ENCODE measurements around the gene LSM12. TPM values are rescaled to one million over a fixed set of nuclear protein-coding genes. Genes with fewer than 3 reads are reported as not detected.
A peak's percentile ranks its signal among the peaks of the same experiment; 100 is the strongest.

LSM12 gene
- total RNA-seq, 1 donor from 2014 or later: 39.1 TPM

DNA sequence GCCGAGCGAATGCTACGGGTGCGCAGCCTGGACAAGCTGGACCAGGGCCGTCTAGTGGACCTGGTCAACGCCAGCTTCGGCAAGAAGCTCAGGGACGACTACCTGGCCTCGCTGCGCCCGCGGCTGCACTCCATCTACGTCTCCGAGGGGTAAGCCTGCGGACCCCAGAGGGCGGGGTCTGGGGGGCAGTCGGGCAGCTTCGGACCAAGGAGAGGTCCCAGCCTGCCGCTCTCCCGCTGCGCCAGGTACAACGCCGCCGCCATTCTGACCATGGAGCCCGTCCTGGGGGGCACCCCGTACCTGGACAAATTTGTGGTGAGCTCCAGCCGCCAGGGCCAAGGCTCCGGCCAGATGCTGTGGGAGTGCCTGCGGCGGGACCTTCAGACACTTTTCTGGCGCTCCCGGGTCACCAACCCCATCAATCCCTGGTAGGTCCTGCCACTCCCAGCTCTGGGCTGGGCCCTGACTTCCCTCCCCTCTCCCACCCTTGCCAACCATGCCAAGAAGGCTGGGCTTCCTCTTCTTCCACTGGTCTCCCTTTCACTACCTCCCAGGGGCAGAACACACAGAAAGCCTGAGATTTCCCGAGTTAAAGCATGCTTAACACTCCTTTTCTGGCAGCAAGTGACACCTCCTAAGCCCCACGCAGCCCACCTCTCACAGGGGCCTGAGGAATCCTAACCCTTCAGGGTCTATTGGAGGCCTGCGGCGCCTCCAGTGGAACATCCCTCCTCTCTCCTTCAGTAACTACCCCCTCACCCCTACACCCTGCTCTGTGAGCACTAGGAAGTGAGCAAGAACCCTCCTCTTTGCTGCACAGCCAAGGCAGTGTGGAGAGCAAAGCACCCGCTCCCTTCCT lies 58.9 kb downstream of the LSM12 start:
- Histone ChIP-seq H3K36me3 (peaks cover 27% of the 10 kb centered on the region), H3K4me3 (peak overlapping the region; percentile 58), H3K9me3 (no peaks in the 10 kb centered on the region), H3K4me1 (peaks cover 38% of the 10 kb centered on the region), H3K27me3 (ENCODE audit: low read depth) (peaks cover 23% of the 10 kb centered on the region), H3K27ac (peak overlapping the region; percentile 47)
- ATAC-seq: no peak
- intact Hi-C loops (cut with DNase I): no loop called here
- no peak for DNase-seq
- TF ChIP-seq, protein P1, sequence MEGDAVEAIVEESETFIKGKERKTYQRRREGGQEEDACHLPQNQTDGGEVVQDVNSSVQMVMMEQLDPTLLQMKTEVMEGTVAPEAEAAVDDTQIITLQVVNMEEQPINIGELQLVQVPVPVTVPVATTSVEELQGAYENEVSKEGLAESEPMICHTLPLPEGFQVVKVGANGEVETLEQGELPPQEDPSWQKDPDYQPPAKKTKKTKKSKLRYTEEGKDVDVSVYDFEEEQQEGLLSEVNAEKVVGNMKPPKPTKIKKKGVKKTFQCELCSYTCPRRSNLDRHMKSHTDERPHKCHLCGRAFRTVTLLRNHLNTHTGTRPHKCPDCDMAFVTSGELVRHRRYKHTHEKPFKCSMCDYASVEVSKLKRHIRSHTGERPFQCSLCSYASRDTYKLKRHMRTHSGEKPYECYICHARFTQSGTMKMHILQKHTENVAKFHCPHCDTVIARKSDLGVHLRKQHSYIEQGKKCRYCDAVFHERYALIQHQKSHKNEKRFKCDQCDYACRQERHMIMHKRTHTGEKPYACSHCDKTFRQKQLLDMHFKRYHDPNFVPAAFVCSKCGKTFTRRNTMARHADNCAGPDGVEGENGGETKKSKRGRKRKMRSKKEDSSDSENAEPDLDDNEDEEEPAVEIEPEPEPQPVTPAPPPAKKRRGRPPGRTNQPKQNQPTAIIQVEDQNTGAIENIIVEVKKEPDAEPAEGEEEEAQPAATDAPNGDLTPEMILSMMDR (IDR thresholded peaks at IDR 0.05): peak; percentile 4

GRCh38 chr17:44006598-44007345 lies 59.7 kb downstream of the LSM12 start:
- TF ChIP-seq, protein P1 (IDR thresholded peaks at IDR 0.05): peak; percentile 50
- H3K4me1 ChIP-seq: peaks cover 38% of the 10 kb centered on the region
- peaks cover 21% of the 10 kb centered on the region for H3K36me3 ChIP-seq
- peak overlapping the region; percentile 59 for H3K27ac ChIP-seq
- H3K4me3 ChIP-seq: peak overlapping the region; percentile 58
- intact Hi-C loops (cut with DNase I): no loop called here
- peaks cover 23% of the 10 kb centered on the region for H3K27me3 ChIP-seq (ENCODE audit: low read depth)
- DNase-seq (peak; percentile 100), ATAC-seq (peak; percentile 93 to 96)
- no peaks in the 10 kb centered on the region for H3K9me3 ChIP-seq

DNA sequence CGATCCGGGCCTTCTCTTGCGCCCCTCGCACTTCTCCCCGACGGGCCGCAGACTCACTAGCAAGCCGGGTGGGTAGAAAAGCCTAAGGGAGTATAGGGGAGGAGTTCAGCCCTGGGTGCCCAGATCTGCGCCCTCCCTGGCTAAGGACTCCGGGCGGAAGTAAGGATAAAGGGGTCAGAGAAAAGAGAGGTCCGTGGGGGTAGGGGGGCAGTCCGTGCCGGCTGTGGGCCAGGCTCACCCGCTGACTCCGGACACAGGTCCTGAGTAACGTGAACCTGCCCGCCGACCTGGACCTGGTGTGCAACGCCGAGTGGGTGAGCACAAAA lies 60.2 kb downstream of the LSM12 start:
- DNase-seq (no peak), ATAC-seq (peak; percentile 2 to 5)
- H3K4me1 ChIP-seq: peaks cover 38% of the 10 kb centered on the region
- peaks cover 16% of the 10 kb centered on the region for H3K36me3 ChIP-seq
- TF ChIP-seq, protein P1 (IDR thresholded peaks at IDR 0.05): no peak
- H3K27ac ChIP-seq: peak overlapping the region; percentile 59
- intact Hi-C loops (cut with DNase I): no loop called here
- H3K27me3 ChIP-seq (ENCODE audit: low read depth): peaks cover 23% of the 10 kb centered on the region
- H3K9me3 ChIP-seq: no peaks in the 10 kb centered on the region
- H3K4me3 ChIP-seq: peak overlapping the region; percentile 58

- peaks cover 23% of the 10 kb centered on the region for H3K27me3 ChIP-seq (ENCODE audit: low read depth)
- peak overlapping the region; percentile 59 for H3K27ac ChIP-seq
- peak overlapping the region; percentile 58 for H3K4me3 ChIP-seq
- peak; percentile 74 to 75 for ATAC-seq
- H3K4me1 ChIP-seq: peaks cover 38% of the 10 kb centered on the region
- TF ChIP-seq, protein P1 (IDR thresholded peaks at IDR 0.05): peak; percentile 36
- peaks cover 11% of the 10 kb centered on the region for H3K36me3 ChIP-seq
- H3K9me3 ChIP-seq: no peaks in the 10 kb centered on the region
- peak; percentile 75 for DNase-seq
- intact Hi-C loops (cut with DNase I): no loop called here
Observed at GRCh38 chr17:44005527-44006271, 60.8 kb downstream of the LSM12 start.
